DOHH2 (cell line): ENCODE measurements around the gene GRPEL2.

Source experiments
- H3F3A ChIP-seq: fragments of 200-600 bp; sonication (generic), shearing (Covaris generic); 2 replicates; pipeline ENCODE4 v1.6.0; 2016; ENCODE audit warnings: antibody characterized with exemption, mild to moderate bottlenecking; ENCODE audit not compliant: control insufficient read depth, insufficient read depth
- H3K27ac ChIP-seq: fragments of 200-600 bp; sonication (generic); 2 replicates; pipeline ENCODE4 v1.5.1; 2014; ENCODE audit warnings: low read depth, mild to moderate bottlenecking, low read length, moderate library complexity
- H3K27me3 ChIP-seq: fragments of 200-600 bp; sonication (generic); 2 replicates; pipeline ENCODE4 v1.6.1; 2014; ENCODE audit warnings: mild to moderate bottlenecking, low read length, mixed read lengths; ENCODE audit not compliant: control insufficient read depth
- H3K36me3 ChIP-seq: fragments of 200-600 bp; sonication (generic); 2 replicates; pipeline ENCODE4 v1.6.1; 2014; ENCODE audit warnings: mild to moderate bottlenecking, low read length, moderate library complexity, mixed read lengths; ENCODE audit not compliant: control insufficient read depth
- H3K4me1 ChIP-seq: fragments of 200-600 bp; sonication (generic); 2 replicates; pipeline ENCODE4 v1.6.1; 2014; ENCODE audit warnings: mild to moderate bottlenecking, low read length, mixed read lengths; ENCODE audit not compliant: control insufficient read depth
- H3K4me2 ChIP-seq: fragments of 200-600 bp; sonication (generic); 2 replicates; pipeline ENCODE4 v1.6.0; 2014; ENCODE audit warnings: mild to moderate bottlenecking, low read length, moderate library complexity
- H3K4me3 ChIP-seq: fragments of 200-600 bp; sonication (generic); 2 replicates; pipeline ENCODE4 v1.5.1; 2014; ENCODE audit warnings: mild to moderate bottlenecking, low read length, mixed read lengths
- H3K79me2 ChIP-seq: fragments of 200-600 bp; sonication (generic); 2 replicates; pipeline ENCODE4 v1.6.1; 2014; ENCODE audit warnings: mild to moderate bottlenecking, low read length, mixed read lengths; ENCODE audit not compliant: control insufficient read depth
- H3K9me2 ChIP-seq: fragments of 200-600 bp; sonication (generic); replicated peaks from 2 replicates; pipeline ENCODE4 v1.6.1; 2014; ENCODE audit warnings: mild to moderate bottlenecking, low read length, mixed read lengths; ENCODE audit not compliant: control insufficient read depth
- H3K9me3 ChIP-seq: fragments of 200-600 bp; sonication (generic); 2 replicates; pipeline ENCODE4 v1.6.1; 2014; ENCODE audit warnings: antibody characterized with exemption, low read length, mixed read lengths; ENCODE audit not compliant: control insufficient read depth, insufficient read depth
- H4K20me1 ChIP-seq: fragments of 200-600 bp; sonication (generic); 2 replicates; pipeline ENCODE4 v1.6.0; 2014; ENCODE audit warnings: low read depth, mild to moderate bottlenecking, antibody characterized with exemption, low read length, moderate library complexity; ENCODE audit not compliant: control insufficient read depth, insufficient read depth
- CTCF ChIP-seq: fragments of 200-600 bp; sonication (generic); IDR thresholded peaks from one replicate; pipeline ENCODE4 v1.5.1; 2014; ENCODE audit warnings: antibody characterized with exemption, mild to moderate bottlenecking, low read depth, low read length; ENCODE audit not compliant: poor library complexity, severe bottlenecking
- EZH2phosphoT487 ChIP-seq: fragments of 200-600 bp; sonication (generic); IDR thresholded peaks from 2 replicates; pipeline ENCODE4 v1.6.1; 2017; ENCODE audit warnings: borderline replicate concordance, mild to moderate bottlenecking, antibody characterized with exemption, low read length, moderate library complexity, mixed read lengths

GRPEL2 gene

GRCh38 chr5:149298842-149299404 is 46.4 kb upstream of the GRPEL2 start:
- Histone ChIP-seq H3F3A (no peaks in the 10 kb centered on the region), H3K9me3 (no peaks in the 10 kb centered on the region), H4K20me1 (no peaks in the 10 kb centered on the region), H3K36me3 (no peaks in the 10 kb centered on the region), H3K4me1 (peaks cover 27% of the 10 kb centered on the region), H3K27me3 (0 out of 2 replicates have a peak, but pooled peaks cover under 1% of the 10 kb centered on the region), H3K79me2 (no peaks in the 10 kb centered on the region), H3K9me2 (no peaks in the 10 kb centered on the region), H3K4me2 (no peak overlapping the region), H3K27ac (no peak overlapping the region), H3K4me3 (no peak overlapping the region)
- no peak for TF ChIP-seq EZH2phosphoT487
- TF ChIP-seq CTCF = no peak

- no peaks in the 10 kb centered on the region for H4K20me1 ChIP-seq
- no peak for TF ChIP-seq CTCF
- TF ChIP-seq EZH2phosphoT487 = no peak
- H3K4me1 ChIP-seq = peaks cover 26% of the 10 kb centered on the region
- no peaks in the 10 kb centered on the region for H3K79me2 ChIP-seq
- no peaks in the 10 kb centered on the region for H3K9me3 ChIP-seq
- H3K9me2 ChIP-seq = no peaks in the 10 kb centered on the region
- no peak overlapping the region for H3K4me3 ChIP-seq
- H3F3A ChIP-seq = no peaks in the 10 kb centered on the region
- H3K27me3 ChIP-seq = peaks cover 6% of the 10 kb centered on the region; the same call in 1 of the 2 replicates
- no peak overlapping the region for H3K27ac ChIP-seq
- H3K36me3 ChIP-seq = no peaks in the 10 kb centered on the region
- H3K4me2 ChIP-seq = no peak overlapping the region
These were observed 45.7 kb upstream of the GRPEL2 start for GRCh38 chr5:149299451-149300054.

GRCh38 chr5:149300441-149300840 is 44.9 kb upstream of the GRPEL2 start:
- Histone ChIP-seq H3K9me3 (no peaks in the 10 kb centered on the region), H3K36me3 (no peaks in the 10 kb centered on the region), H3K4me2 (no peak overlapping the region), H4K20me1 (no peaks in the 10 kb centered on the region), H3K9me2 (no peaks in the 10 kb centered on the region), H3K79me2 (no peaks in the 10 kb centered on the region), H3K27me3 (peaks cover 11% of the 10 kb centered on the region; the same call in 1 of the 2 replicates), H3K27ac (no peak overlapping the region), H3K4me1 (peaks cover 17% of the 10 kb centered on the region), H3K4me3 (no peak overlapping the region), H3F3A (no peaks in the 10 kb centered on the region)
- TF ChIP-seq EZH2phosphoT487 (no peak), CTCF (no peak)
